GDM1 (cell line): Measurements from ENCODE around the gene PAK6.

Source experiments
- DNase-seq: peaks from one replicate; lab custom pipeline; 2025; lab: John Stamatoyannopoulos, UW

PAK6 gene

GRCh38 chr15:40241269-40242212 is 2.7 kb downstream of the PAK6 start:
- DNase-seq = no peak

DNA sequence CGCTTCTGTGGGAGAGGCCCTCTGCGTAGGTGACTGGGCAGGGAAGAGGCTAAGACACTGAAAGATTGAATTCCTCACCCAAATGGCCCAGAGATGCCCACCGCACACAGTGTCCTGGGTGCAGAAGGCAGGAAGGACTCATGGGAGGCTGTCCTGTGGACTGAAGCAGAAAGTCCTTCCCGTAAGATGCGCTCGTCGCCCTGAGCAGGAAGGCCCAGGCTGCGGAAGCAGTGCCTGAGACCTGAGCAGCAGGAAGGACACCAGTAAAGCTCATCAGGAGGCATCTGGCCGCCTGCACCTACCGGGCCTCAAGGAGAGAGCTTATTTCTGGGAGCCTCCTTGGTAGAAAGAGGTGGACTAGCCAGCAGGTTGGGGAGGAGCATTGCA is 3.3 kb downstream of the PAK6 start:
- no peak for DNase-seq

GRCh38 chr15:40242601-40243000 is 3.7 kb downstream of the PAK6 start:
- DNase-seq = no peak

DNA sequence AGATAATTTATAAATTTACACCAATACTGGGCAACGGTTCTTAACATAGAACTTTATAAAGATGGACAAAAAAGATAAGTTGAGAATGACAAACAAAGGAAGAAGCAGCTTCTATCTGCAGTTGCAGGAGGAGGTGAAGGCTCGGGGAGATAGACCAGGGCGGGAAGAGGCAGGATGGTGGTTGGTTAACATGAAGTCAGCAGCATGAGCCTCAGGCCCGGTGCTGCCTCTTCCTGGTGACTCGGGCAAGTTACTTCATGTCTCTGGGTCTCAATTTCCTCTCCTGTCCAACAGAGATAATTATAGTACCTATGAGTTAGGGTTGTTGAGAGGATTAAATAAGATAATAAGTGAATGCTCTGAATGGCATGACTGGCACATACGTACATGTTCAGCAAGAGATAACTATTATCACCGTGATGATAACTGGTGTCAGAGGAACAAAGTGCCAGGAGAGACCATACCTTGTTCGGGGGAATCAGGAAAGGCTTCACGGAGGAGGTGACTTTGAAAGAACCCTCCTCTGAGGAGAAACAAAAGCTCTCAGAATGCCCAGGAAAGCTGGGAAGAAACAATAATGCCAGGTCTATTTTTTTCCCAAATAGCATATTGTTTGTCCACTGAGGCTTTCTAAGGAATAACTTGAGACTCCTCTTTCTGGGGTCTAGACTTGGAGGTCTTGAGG is 4.4 kb downstream of the PAK6 start:
- peak; percentile 24 for DNase-seq

GRCh38 chr15:40244961-40245523 is 6.2 kb downstream of the PAK6 start:
- DNase-seq = no peak

DNA sequence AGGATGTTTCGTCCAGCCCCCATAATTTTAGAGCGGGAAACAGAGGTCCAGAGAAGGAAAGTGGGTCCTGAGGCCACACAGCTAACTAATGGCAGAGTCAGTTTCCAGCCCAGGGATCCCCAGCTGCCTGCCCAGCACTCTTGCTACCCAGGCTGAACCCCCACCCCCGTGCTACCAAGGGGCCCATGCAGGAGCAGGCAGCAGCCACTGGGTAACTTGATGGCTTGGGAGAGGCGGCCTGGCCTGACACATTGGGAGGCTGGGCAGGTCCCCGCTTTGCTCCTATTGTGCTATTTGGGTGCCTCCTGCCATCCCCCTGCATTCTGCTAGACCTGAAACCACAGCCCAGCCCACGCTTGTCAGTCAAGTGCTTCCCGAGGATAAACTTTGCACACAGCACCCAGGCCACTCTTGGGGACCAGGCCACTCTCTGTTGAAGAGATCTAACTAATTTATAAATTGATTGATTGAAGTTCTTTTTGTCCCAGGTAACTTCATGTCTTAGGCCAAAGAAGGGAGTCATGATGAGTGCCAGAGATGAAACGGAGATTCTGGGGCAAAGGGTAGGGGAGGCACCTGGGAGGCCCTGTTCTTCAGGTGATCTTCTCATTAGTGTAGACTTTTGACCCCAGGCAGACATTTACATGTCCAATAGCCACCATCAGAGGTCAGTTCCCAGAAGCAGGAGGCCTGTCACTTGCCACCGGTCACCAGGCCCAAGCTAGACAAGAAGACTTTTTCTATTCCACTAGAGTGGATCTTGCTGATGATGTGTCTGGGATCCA is 7.0 kb downstream of the PAK6 start:
- no peak for DNase-seq

- no peak for DNase-seq
Observed at GRCh38 chr15:40246496-40247280, 7.8 kb downstream of the PAK6 start.

DNA sequence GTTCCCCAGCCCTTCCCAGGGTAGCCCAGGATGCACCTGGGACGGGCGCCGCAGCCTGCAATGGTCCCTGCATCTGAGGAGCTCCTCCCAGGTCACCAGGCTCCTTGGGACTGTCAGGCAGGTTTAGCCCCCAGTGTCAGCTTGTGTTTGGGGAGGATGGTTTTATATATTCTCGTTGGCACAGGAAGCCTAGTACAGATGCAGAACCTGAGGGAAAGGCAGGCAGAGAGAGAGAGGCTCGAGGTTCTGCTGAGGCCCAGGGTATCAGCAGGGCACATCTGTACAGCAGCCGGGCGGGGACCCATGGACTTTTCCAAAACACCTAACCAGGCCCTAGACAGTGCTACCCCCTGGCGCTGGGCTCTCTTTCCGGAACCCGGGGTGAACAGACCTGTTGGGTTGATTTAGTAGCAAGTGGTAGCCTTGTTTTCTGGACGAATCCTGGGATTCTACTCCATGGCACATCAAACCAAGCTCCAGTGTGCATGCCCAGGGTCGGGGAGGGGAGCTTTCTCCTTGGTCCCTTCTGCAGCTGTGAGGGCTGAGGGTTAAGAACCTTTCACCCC is 8.6 kb downstream of the PAK6 start:
- DNase-seq = no peak

DNA sequence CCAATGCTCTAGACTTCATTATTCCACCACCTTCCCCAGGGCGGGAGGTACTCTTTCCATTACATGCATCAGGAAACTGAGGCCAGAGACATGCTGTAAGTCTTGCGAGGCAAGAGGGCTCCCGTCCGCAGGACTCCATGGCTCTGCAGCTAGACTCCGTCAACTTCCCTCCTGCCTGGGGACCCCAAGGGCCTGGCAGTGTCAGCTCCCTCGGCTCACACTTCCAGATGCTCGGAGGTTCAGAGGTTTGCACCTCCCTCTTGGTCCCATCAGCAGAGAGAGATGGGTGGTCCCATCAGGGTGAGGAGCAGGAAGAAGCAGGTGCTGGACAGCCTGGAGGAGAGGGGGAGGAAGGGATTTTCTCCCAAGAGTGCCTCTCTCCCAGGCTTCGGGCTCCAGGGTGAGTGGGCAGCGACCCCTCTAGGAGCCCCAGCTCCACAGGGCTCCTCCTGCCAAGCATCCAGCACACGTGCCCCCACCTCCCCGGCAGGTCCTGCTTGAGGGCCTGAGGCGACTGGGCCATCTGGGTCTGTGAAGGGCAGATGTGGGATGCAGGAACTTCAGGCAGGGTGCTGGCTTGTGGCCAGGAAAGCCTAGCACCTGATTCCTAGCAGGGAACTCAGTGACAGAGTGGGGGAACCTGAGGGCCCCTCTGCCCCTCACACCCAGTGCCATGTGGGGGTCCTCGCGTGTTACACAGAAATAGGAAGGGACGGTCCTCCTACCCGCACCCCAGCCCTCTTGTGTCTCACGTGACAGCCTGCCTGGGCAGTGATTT is 9.3 kb downstream of the PAK6 start:
- no peak for DNase-seq

DNA sequence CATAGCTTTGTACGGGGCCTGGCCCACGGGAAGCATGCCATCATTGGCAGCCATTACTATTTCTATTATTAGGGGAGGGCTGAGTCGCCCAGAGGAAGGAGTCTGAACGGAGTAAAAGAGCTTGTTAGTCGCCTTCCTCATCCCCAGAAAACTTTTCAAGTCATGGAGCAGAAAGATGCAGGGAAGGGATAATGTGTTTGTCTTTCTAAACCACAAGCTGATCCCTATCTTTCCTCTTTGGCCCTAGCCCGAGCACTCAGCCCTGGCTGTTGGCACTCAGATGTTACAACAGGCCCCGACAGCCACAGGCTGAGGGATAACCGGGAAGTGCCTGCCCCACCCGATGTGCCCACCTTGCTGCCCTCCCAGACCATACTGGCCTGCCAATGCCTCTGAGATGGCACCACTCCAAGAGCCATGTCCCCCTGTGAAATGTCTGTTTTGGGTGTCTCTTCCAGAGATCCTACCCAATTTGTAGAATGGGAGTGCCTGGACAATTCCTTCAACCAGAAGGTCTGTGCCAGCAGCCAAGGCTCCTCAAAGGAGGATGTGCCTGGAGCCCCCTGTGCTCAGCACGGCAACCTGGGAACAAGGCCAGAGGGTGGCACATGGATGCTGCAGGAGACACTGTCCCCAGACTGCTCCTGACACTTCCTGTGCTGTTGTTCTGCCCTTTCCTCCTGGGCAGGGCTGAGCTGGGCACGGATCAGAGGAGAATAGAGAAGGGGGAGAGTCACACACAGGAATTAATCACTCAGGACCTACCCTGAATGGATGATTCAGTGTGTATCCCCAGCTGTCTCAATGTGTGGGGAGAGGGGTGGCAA is 10.8 kb downstream of the PAK6 start:
- DNase-seq = no peak

DNA sequence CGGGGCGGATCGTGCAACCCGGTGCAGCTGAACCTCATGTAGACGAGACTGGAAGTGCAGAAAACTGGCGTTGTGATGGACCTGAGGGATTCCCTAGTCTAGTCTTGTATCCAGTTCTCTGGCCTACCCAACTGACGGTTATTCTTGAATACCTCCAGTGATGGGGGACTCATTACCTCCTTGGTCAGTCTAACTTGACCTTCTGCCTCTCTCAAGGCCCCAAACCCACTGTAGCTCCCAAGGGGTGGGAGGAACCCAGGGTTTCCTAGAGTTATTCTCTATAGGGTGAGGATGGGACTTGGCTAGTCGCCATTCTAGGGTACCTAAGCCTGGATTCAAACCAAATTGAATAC is 11.4 kb downstream of the PAK6 start:
- DNase-seq = no peak

DNA sequence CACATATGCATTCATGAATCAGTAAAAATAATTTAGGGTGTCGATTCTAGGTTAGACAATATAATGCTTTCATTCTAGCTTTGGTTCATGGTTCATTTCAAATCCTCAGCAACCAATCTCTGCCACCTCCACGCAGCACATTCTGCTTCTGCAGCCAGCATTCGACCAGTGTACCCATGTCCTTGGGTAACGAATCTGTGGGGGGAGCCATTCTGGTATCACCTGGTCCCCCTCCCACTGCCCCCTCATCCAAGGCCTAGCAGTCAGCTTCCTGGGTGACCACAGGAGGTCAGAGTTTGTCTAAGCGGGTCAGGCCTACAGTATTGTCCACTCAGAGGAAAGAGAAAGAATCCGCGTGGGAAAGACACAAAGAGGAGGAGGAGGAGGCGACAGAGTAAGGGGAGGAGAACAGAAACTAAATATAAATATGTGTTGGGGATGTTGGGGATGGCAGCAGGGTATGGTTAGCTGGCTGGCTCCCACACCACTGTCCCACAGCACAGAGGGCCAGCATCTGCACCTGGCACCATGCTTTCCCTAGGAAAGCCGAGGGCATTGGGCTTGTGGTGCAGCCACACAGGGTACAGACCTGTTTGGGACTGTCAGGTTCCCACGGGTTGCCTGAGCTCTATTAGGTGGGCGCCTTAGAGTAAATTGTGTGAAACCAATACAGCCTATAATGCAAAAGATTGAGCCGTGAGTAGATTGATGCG is 12.1 kb downstream of the PAK6 start:
- no peak for DNase-seq

GRCh38 chr15:40251486-40252140 is 12.8 kb downstream of the PAK6 start:
- no peak for DNase-seq

- no peak for DNase-seq
Observed at GRCh38 chr15:40252141-40252437, 13.2 kb downstream of the PAK6 start.

DNA sequence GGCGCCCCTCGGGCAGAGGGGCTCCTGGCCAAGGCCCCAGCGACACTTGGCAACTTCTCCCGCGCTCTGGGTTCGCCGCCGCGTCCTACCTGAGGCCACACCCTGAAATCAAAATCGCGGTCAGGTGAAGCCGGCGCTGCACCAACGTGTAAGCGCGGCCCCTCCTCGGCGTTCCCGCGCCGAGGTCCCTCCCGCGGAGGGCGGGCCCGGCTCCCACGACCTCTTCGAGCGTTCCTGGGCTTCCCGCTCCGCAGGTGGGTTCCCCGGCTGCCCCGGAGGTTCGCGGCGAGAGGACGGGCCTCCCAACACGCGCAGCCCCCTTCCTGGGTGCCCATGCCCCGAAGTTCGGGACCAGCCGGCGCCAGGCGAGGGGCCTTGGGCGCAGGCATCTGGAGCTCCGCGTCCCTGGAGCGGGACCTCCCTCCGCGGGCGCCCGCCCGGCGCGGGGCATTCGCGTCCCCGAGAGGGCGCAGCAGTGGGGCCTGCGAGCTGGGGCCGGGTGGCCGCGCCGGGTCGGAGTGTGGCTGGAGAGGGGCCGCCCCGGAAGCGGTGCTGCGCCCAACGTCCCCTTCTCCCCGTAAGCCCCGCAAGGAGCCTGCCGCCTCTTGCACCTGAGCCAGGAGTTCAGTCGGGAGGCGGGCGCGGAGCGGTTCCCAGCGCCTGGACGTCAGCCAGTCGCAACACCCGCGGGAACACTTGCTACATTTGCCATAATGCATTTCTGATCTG is 13.7 kb downstream of the PAK6 start:
- DNase-seq = no peak

DNA sequence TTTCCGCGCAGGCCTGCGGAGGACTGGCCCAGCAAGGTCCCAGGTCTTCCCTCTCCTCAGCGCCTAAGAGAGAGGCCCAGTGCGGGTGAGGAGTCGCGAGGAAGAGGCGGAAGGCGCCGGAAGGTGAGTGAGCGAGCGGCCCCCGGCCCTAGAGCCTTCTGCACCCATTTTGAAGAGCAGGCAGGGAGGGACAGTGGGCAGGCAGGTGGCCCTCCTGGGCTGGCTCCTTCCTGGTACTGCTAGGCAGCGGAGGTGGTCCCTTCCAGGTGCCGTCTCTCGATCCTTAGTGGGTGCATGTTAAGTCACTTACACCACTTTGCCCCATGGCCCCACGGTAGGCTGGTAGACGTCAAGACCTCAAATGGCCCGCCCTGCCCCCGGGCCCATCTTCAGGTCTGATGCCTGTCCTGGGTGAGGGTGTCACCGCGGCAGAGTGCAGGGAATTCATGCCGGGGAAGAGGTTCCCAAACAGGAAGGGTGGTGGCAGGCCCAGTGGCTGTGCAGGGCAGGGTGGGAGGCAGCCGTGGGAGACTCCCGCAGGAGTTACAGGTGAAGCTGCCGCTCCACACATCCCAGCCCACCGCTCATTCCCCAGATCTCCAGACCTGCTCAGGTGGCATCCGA is 14.4 kb downstream of the PAK6 start:
- no peak for DNase-seq

DNA sequence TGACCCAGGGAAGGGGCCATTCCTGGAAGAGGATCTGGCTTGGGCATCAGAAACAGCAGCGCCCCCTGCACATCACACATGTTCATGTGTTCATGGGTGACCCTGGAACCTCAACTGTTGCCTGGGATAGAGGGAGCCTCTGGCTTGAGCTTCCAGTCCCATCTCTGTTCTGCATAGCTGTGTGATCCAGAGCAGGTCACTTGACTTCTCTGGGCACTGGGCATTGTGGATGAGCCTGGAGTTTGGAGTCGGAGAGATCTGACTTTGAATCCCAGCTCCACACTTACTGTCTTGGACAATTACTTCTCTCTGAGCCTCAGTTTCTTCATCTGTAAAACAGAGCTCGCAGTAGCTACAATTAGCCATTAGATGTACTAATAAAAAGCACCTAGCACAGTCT is 15.6 kb downstream of the PAK6 start:
- DNase-seq = no peak
